IMR-90 (cell line): Measurements from ENCODE around the gene SERPINC1. TPM values are rescaled to one million over a fixed set of nuclear protein-coding genes. Genes with fewer than 3 reads are reported as not detected.

ENCODE experiments used
- ATAC-seq: fragments of 200-7000 bp; cut with Tn5 transposase; 2 replicates; pipeline ENCODE4 v1.9.1; 2020; ENCODE audit warnings: low read depth, mild to moderate bottlenecking, moderate library complexity
- BruUV-seq: library from RNA; stranded (reverse); fragments of 400-500 nt; replicated peaks from 2 replicates; lab custom pipeline; 2021; lab: Mats Ljungman, UMichigan
- CTCF ChIA-PET: fragments of 300-600 bp; formaldehyde crosslinking; extraction: SDS; loops from one replicate; lab custom pipeline; 2021; ENCODE audit warnings: antibody characterized with exemption; lab: Yijun Ruan, JAX
- POLR2A ChIA-PET: fragments of 300-600 bp; sonication (Branson Sonifier 250); formaldehyde crosslinking; loops from one replicate; lab custom pipeline; 2022; ENCODE audit warnings: antibody characterized with exemption; ENCODE audit not compliant: unreplicated experiment; lab: Charles Lee
- DNase-seq: peaks from one replicate; pipeline ENCODE4 v3.0.0; 2013
- H2AFZ ChIP-seq: replicated peaks from 2 replicates; pipeline ENCODE3; 2013; ENCODE audit warnings: low read length, mild to moderate bottlenecking; ENCODE audit not compliant: poor library complexity
- H2AK5ac ChIP-seq: 2 replicates; pipeline ENCODE4 v1.6.1; 2013; ENCODE audit warnings: low read depth, low read length, inconsistent platforms
- H2AK9ac ChIP-seq: replicated peaks from 2 replicates; pipeline ENCODE3; 2013; ENCODE audit warnings: mild to moderate bottlenecking, low read depth, low read length, moderate library complexity; ENCODE audit not compliant: poor library complexity
- H2BK120ac ChIP-seq: 2 replicates; pipeline ENCODE4 v1.6.1; 2013; ENCODE audit warnings: low read depth, low read length, inconsistent platforms
- H2BK15ac ChIP-seq: 3 replicates; pipeline ENCODE4 v1.6.1; 2013; ENCODE audit warnings: low read depth, low read length, inconsistent platforms
- H2BK20ac ChIP-seq: 2 replicates; pipeline ENCODE4 v1.6.1; 2013; ENCODE audit warnings: low read depth, mild to moderate bottlenecking, inconsistent platforms, low read length, moderate library complexity
- H2BK5ac ChIP-seq: 2 replicates; pipeline ENCODE4 v1.6.1; 2013; ENCODE audit warnings: mild to moderate bottlenecking, low read depth, low read length, inconsistent platforms; ENCODE audit not compliant: poor library complexity, severe bottlenecking
- H3K14ac ChIP-seq: replicated peaks from 2 replicates; pipeline ENCODE4 v1.6.1; 2013; ENCODE audit warnings: low read depth, low read length, inconsistent platforms
- H3K18ac ChIP-seq: 2 replicates; pipeline ENCODE4 v1.6.1; 2013; ENCODE audit warnings: low read depth, low read length, control low read depth
- H3K23ac ChIP-seq: 2 replicates; pipeline ENCODE4 v1.6.1; 2013; ENCODE audit warnings: low read depth, low read length, inconsistent platforms
- H3K27ac ChIP-seq: 2 replicates; pipeline ENCODE4 v1.5.1; 2013; ENCODE audit warnings: mild to moderate bottlenecking, control low read depth, low read length; ENCODE audit not compliant: insufficient read depth
- H3K27me3 ChIP-seq: 2 replicates; pipeline ENCODE4 v1.6.1; 2013; ENCODE audit warnings: low read length; ENCODE audit not compliant: control insufficient read depth, insufficient read depth
- H3K36me3 ChIP-seq: 2 replicates; pipeline ENCODE4 v1.6.1; 2013; ENCODE audit warnings: low read length, mixed read lengths; ENCODE audit not compliant: control insufficient read depth, insufficient read depth
- H3K4ac ChIP-seq: 2 replicates; pipeline ENCODE4 v1.6.1; 2013; ENCODE audit warnings: low read depth, low read length, inconsistent platforms
- H3K4me1 ChIP-seq: 2 replicates; pipeline ENCODE4 v1.6.1; 2013; ENCODE audit warnings: low read length, mixed read lengths; ENCODE audit not compliant: control insufficient read depth, insufficient read depth
- H3K4me2 ChIP-seq: 2 replicates; pipeline ENCODE4 v1.6.1; 2013; ENCODE audit warnings: low read depth, mild to moderate bottlenecking, control low read depth, low read length, moderate library complexity
- H3K4me3 ChIP-seq: 2 replicates; pipeline ENCODE4 v1.5.1; 2013; ENCODE audit warnings: low read depth, mild to moderate bottlenecking, control low read depth, low read length, moderate library complexity; ENCODE audit not compliant: insufficient read depth
- H3K56ac ChIP-seq: 2 replicates; pipeline ENCODE4 v1.6.1; 2013; ENCODE audit warnings: low read length, inconsistent platforms; ENCODE audit not compliant: insufficient read depth; ENCODE audit errors: extremely low read depth
- H3K79me1 ChIP-seq, 2 experiments: 2 replicates each; pipeline ENCODE4 v1.6.1; 2013; ENCODE audit warnings: low read length in 2 of 2, inconsistent platforms in 1 of 2, low read depth in 1 of 2
- H3K9ac ChIP-seq: 2 replicates; pipeline ENCODE4 v1.6.1; 2013; ENCODE audit warnings: low read depth, low read length, control low read depth
- H3K9me1 ChIP-seq: 2 replicates; pipeline ENCODE4 v1.6.1; 2013; ENCODE audit warnings: low read length, inconsistent platforms; ENCODE audit not compliant: insufficient read depth
- H3K9me3 ChIP-seq: 2 replicates; pipeline ENCODE4 v1.6.1; 2013; ENCODE audit warnings: low read length; ENCODE audit not compliant: control insufficient read depth, insufficient read depth
- H4K20me1 ChIP-seq: 2 replicates; pipeline ENCODE4 v1.6.1; 2013; ENCODE audit warnings: low read length, inconsistent platforms; ENCODE audit not compliant: insufficient read depth
- H4K5ac ChIP-seq: 2 replicates; pipeline ENCODE4 v1.6.1; 2013; ENCODE audit warnings: mild to moderate bottlenecking, low read depth, low read length, control low read depth
- H4K8ac ChIP-seq, 2 experiments: 2 replicates each; pipeline ENCODE4 v1.6.1; 2013; ENCODE audit warnings: low read depth in 2 of 2, low read length in 2 of 2, control low read depth in 1 of 2, inconsistent platforms in 1 of 2
- H4K91ac ChIP-seq: 2 replicates; pipeline ENCODE4 v1.6.1; 2013; ENCODE audit warnings: low read depth, low read length, inconsistent platforms; ENCODE audit not compliant: insufficient read depth
- CEBPB ChIP-seq: IDR thresholded peaks from 2 replicates; pipeline ENCODE4 v1.6.1; 2012; ENCODE audit warnings: low read depth, low read length, improper control_type of control experiment
- CHD1 ChIP-seq: IDR thresholded peaks from 2 replicates; pipeline ENCODE4 v1.6.1; 2012; ENCODE audit warnings: low read depth, low read length, improper control_type of control experiment
- CTCF ChIP-seq: conservative IDR thresholded peaks from 2 replicates; pipeline ENCODE4 v1.5.1; 2012; ENCODE audit warnings: mild to moderate bottlenecking, low read depth, low read length, improper control_type of control experiment
- ELK1 ChIP-seq: fragments of 150-350 bp; IDR thresholded peaks from 2 replicates; pipeline ENCODE4 v1.6.1; 2016; ENCODE audit warnings: low read depth, mild to moderate bottlenecking, low read length, moderate library complexity, borderline replicate concordance
- FOS ChIP-seq: fragments of 150-350 bp; IDR thresholded peaks from 2 replicates; pipeline ENCODE4 v1.6.1; 2016; ENCODE audit warnings: low read depth, low read length
- MAFK ChIP-seq: IDR thresholded peaks from 2 replicates; pipeline ENCODE4 v1.6.1; 2012; ENCODE audit warnings: low read depth, low read length, improper control_type of control experiment
- MAZ ChIP-seq: IDR thresholded peaks from 2 replicates; pipeline ENCODE4 v1.6.1; 2012; ENCODE audit warnings: low read depth, mild to moderate bottlenecking, low read length, improper control_type of control experiment, moderate library complexity, borderline replicate concordance
- MXI1 ChIP-seq: IDR thresholded peaks from 2 replicates; pipeline ENCODE4 v1.6.1; 2012; ENCODE audit warnings: low read depth, mild to moderate bottlenecking, low read length, moderate library complexity, borderline replicate concordance
- POLR2A ChIP-seq: IDR thresholded peaks from 2 replicates; pipeline ENCODE4 v1.6.1; 2012; ENCODE audit warnings: mild to moderate bottlenecking, low read depth, low read length
- RAD21 ChIP-seq: IDR thresholded peaks from 2 replicates; pipeline ENCODE4 v1.6.1; 2012; ENCODE audit warnings: low read length, improper control_type of control experiment
- RCOR1 ChIP-seq: IDR thresholded peaks from 2 replicates; pipeline ENCODE4 v1.6.1; 2012; ENCODE audit warnings: mild to moderate bottlenecking, low read length, improper control_type of control experiment; ENCODE audit not compliant: insufficient replicate concordance
- RFX5 ChIP-seq: IDR thresholded peaks from 2 replicates; pipeline ENCODE4 v1.8.0; 2012; ENCODE audit warnings: low read depth, mild to moderate bottlenecking, low read length, moderate library complexity
- SMC3 ChIP-seq: fragments of 150-350 bp; IDR thresholded peaks from 2 replicates; pipeline ENCODE4 v1.6.1; 2016; ENCODE audit warnings: low read depth, mild to moderate bottlenecking, antibody characterized with exemption, low read length, moderate library complexity
- USF2 ChIP-seq: fragments of 150-350 bp; IDR thresholded peaks from 2 replicates; pipeline ENCODE4 v1.6.1; 2017; ENCODE audit warnings: mild to moderate bottlenecking, antibody characterized with exemption, low read length, low read depth
- WGBS, 2 experiments: methylation state at CpG; one replicate each; pipeline versions ENCODE4 v1.1.5 to v1.1.7; 2013; ENCODE audit warnings: missing lambda C conversion rate in 2 of 2; ENCODE audit not compliant: insufficient read length in 1 of 2; ENCODE audit errors: extremely low coverage in 2 of 2; 5-methylcytosine and 5-hydroxymethylcytosine counted together
- dilution Hi-C: fragments of 300-500 bp; cut with HindIII; formaldehyde crosslinking; loops from one replicate; pipeline ENCODE4 v1.14.3; 2018; ENCODE audit warnings: low sequenced_read_pairs; ENCODE audit not compliant: unreplicated experiment
- in situ Hi-C: fragments of 300-500 bp; cut with MboI; formaldehyde crosslinking; loops from 3 replicates; pipeline ENCODE4 v1.14.3; 2019; ENCODE audit warnings: low sequenced_read_pairs, inconsistent platforms, mixed read lengths
- intact Hi-C: fragments of 100-400 bp; cut with micrococcal nuclease; formaldehyde crosslinking; loops from 2 replicates; pipeline ENCODE4 v1.10.0; 2022
- polyA plus RNA-seq, 3 experiments: library from polyadenylated mRNA; depleted of rRNA; stranded (reverse); fragments of >200 nt; gene quantifications; 2 replicates each; pipeline ENCODE4 v1.2.3, GENCODE V29; 2012; ENCODE audit warnings: low replicate concordance in 1 of 3
- total RNA-seq: library from RNA; depleted of rRNA; stranded (reverse); fragments of >200 nt; gene quantifications from 2 replicates; pipeline ENCODE4 v1.2.3, GENCODE V29; 2012

SERPINC1 gene
- total and polyA plus RNA-seq, 2 of the 4 experiments (the other 2 are of a cell fraction) = not detected

- CTCF ChIA-PET = no interaction called here
- BruUV-seq = no TSS peak
- H2BK5ac ChIP-seq = no peak overlapping the region
- POLR2A ChIA-PET = no interaction called here
- TF ChIP-seq CTCF = no peak
- TF ChIP-seq CEBPB = no peak
- TF ChIP-seq MAZ = no peak
- no peak for TF ChIP-seq CHD1
- TF ChIP-seq MAFK = no peak
- no peak for TF ChIP-seq RAD21
- TF ChIP-seq SMC3 = no peak
- TF ChIP-seq RFX5 = no peak
- no peak for TF ChIP-seq MXI1
- no peak for TF ChIP-seq RCOR1
- no peak for TF ChIP-seq ELK1
- no peak for TF ChIP-seq USF2
- TF ChIP-seq FOS = no peak
- no peak for TF ChIP-seq POLR2A
- no peak overlapping the region for H3K4me2 ChIP-seq
- H2AFZ ChIP-seq = no peak overlapping the region
- no peak overlapping the region for H3K27ac ChIP-seq
- no peak overlapping the region for H3K56ac ChIP-seq
- intact Hi-C loops = no loop called here
- H2AK9ac ChIP-seq = no peak overlapping the region
- no peaks in the 10 kb centered on the region for H3K4me1 ChIP-seq
- no peak overlapping the region for H4K8ac ChIP-seq
- H3K4ac ChIP-seq = no peak overlapping the region
- no peaks in the 10 kb centered on the region for H3K9me3 ChIP-seq
- dilution Hi-C loops = no loop called here
- H3K18ac ChIP-seq = no peak overlapping the region
- no CpG with 5 or more reads among the region's 4 CpGs for WGBS, 2 experiments
- H3K79me1 ChIP-seq = no peaks in the 10 kb centered on the region
- DNase-seq = no peak
- no peaks in the 10 kb centered on the region for H3K36me3 ChIP-seq
- no peak overlapping the region for H2BK120ac ChIP-seq
- H3K4me3 ChIP-seq = no peak overlapping the region
- no peak overlapping the region for H2AK5ac ChIP-seq
- H3K9ac ChIP-seq = no peak overlapping the region
- no peaks in the 10 kb centered on the region for H3K9me1 ChIP-seq
- H4K20me1 ChIP-seq = no peaks in the 10 kb centered on the region
- H3K23ac ChIP-seq = no peak overlapping the region
- no peak overlapping the region for H4K91ac ChIP-seq
- no peak overlapping the region for H2BK20ac ChIP-seq
- no peaks in the 10 kb centered on the region for H3K27me3 ChIP-seq
- no peak overlapping the region for H2BK15ac ChIP-seq
- no peak overlapping the region for H4K5ac ChIP-seq
- in situ Hi-C loops = no loop called here
- H3K14ac ChIP-seq = no peak overlapping the region
- ATAC-seq = no peak
Measured at GRCh38 chr1:173916667-173917066, 460 bp downstream of the SERPINC1 start.
